HG02763 (cell line): ENCODE data around the gene TLX2.

Experiments used
- ATAC-seq: cut with Tn5 transposase; IDR thresholded peaks from one replicate; pipeline ENCODE4 v1.9.1; 2021; ENCODE audit warnings: mild to moderate bottlenecking, moderate library complexity; ENCODE audit not compliant: unreplicated experiment

Gene TLX2

GRCh38 chr2:74496997-74497776 lies 17.1 kb upstream of the TLX2 start:
- no peak for ATAC-seq

GRCh38 chr2:74497777-74498499 lies 16.3 kb upstream of the TLX2 start:
- no peak for ATAC-seq

GRCh38 chr2:74498500-74499266 lies 15.6 kb upstream of the TLX2 start:
- no peak for ATAC-seq

- no peak for ATAC-seq
These were observed 14.8 kb upstream of the TLX2 start, which contains the start of gene LBX2 for GRCh38 chr2:74499267-74499939. Gene LBX2, minus strand, starts transcription at chr2:74499603. Its CDS starts 66 bp downstream, at chr2:74499537.

GRCh38 chr2:74499940-74500577 lies 14.2 kb upstream of the TLX2 start:
- no peak for ATAC-seq

- no peak for ATAC-seq
These were observed 13.7 kb upstream of the TLX2 start for GRCh38 chr2:74500578-74500946.

- no peak for ATAC-seq
These were observed 12.7 kb upstream of the TLX2 start for GRCh38 chr2:74501335-74502071.

GRCh38 chr2:74502147-74502719 lies 12.0 kb upstream of the TLX2 start:
- no peak for ATAC-seq

- ATAC-seq, result peak; percentile 27
These were observed 11.3 kb upstream of the TLX2 start for GRCh38 chr2:74502720-74503505.

GRCh38 chr2:74503506-74504475 lies 10.5 kb upstream of the TLX2 start:
- ATAC-seq, result no peak

- ATAC-seq, result no peak
These were observed 9.7 kb upstream of the TLX2 start for GRCh38 chr2:74504591-74504990.

- no peak for ATAC-seq
These were observed 8.6 kb upstream of the TLX2 start for GRCh38 chr2:74505448-74506246.

GRCh38 chr2:74507145-74507925 lies 6.9 kb upstream of the TLX2 start, which contains the start of gene PCGF1:
Gene PCGF1, minus strand, starts transcription at chr2:74507695. Its CDS starts 27 bp downstream, at chr2:74507668.
- ATAC-seq, result peak; percentile 90

GRCh38 chr2:74507926-74508520 lies 6.2 kb upstream of the TLX2 start:
- ATAC-seq, result no peak

GRCh38 chr2:74510272-74510671 lies 4.0 kb upstream of the TLX2 start:
- ATAC-seq, result no peak
